OCI-LY3 (cell line): Measurements from ENCODE around the gene HIBCH.

Experiments used
- H2AFZ ChIP-seq: fragments of 200-600, 300-600 bp; shearing (Covaris generic); 2 replicates; pipeline ENCODE4 v1.6.0; 2014; ENCODE audit warnings: antibody characterized with exemption, low read depth, low read length
- H3K27ac ChIP-seq: fragments of 200-600, 300-600 bp; sonication (generic); 2 replicates; pipeline ENCODE4 v1.5.1; 2014; ENCODE audit warnings: mild to moderate bottlenecking, low read length, moderate library complexity, mixed read lengths
- H3K27me3 ChIP-seq: fragments of 200-600, 300-600 bp; sonication (generic); 2 replicates; pipeline ENCODE4 v1.6.1; 2014; ENCODE audit warnings: low read depth, low read length, mixed read lengths
- H3K36me3 ChIP-seq: fragments of 200-600, 300-600 bp; sonication (generic); replicated peaks from 2 replicates; pipeline ENCODE3; 2014; ENCODE audit warnings: low read depth, low read length, mixed read lengths
- H3K4me1 ChIP-seq: fragments of 300-600, 200-600 bp; sonication (generic); 2 replicates; pipeline ENCODE4 v1.6.1; 2014; ENCODE audit warnings: low read length, mixed read lengths
- H3K4me2 ChIP-seq: fragments of 200-600, 300-600 bp; sonication (generic); 2 replicates; pipeline ENCODE4 v1.6.1; 2014; ENCODE audit warnings: low read length, mixed read lengths
- H3K4me3 ChIP-seq: fragments of 300-600, 200-600 bp; sonication (generic); 2 replicates; pipeline ENCODE4 v1.5.1; 2014; ENCODE audit warnings: antibody characterized with exemption, mild to moderate bottlenecking, low read length, moderate library complexity
- H3K79me2 ChIP-seq: fragments of 300-600, 200-600 bp; shearing (Covaris generic); 2 replicates; pipeline ENCODE4 v1.6.1; 2014; ENCODE audit warnings: mild to moderate bottlenecking, low read length, mixed read lengths
- H3K9ac ChIP-seq: fragments of 300-600, 200-600 bp; shearing (Covaris generic); 2 replicates; pipeline ENCODE4 v1.6.0; 2014; ENCODE audit warnings: mild to moderate bottlenecking, low read length, moderate library complexity
- H3K9me3 ChIP-seq: fragments of 200-600, 300-600 bp; shearing (Covaris generic); 2 replicates; pipeline ENCODE4 v1.6.1; 2014; ENCODE audit warnings: low read length, mixed read lengths; ENCODE audit not compliant: insufficient read depth
- H4K20me1 ChIP-seq: fragments of 200-600, 300-600 bp; sonication (generic); 2 replicates; pipeline ENCODE4 v1.6.1; 2016; ENCODE audit warnings: low read length, mixed read lengths; ENCODE audit not compliant: insufficient read depth
- CTCF ChIP-seq: fragments of 200-600, 300-600 bp; sonication (generic); IDR thresholded peaks from 2 replicates; pipeline ENCODE4 v1.5.1; 2014; ENCODE audit warnings: antibody characterized with exemption, low read length, low read depth
- EZH2phosphoT487 ChIP-seq: fragments of 200-600 bp; shearing (Covaris generic); IDR thresholded peaks from 2 replicates; pipeline ENCODE4 v1.6.1; 2018; ENCODE audit warnings: antibody characterized with exemption, mixed run types, low read depth

Gene HIBCH

GRCh38 chr2:190205657-190206056, 114.0 kb downstream of the HIBCH start:
- H3K79me2 ChIP-seq, result no peaks in the 10 kb centered on the region

GRCh38 chr2:190202604-190203003, 117.0 kb downstream of the HIBCH start:
- no peaks in the 10 kb centered on the region for H4K20me1 ChIP-seq
- no peak overlapping the region for H2AFZ ChIP-seq
- 0 out of 2 replicates have a peak, but pooled peaks cover 5% of the 10 kb centered on the region for H3K4me1 ChIP-seq
- TF ChIP-seq EZH2phosphoT487, result no peak
- TF ChIP-seq CTCF, result no peak
- H3K36me3 ChIP-seq, result no peaks in the 10 kb centered on the region
- no peak overlapping the region for H3K27ac ChIP-seq
- H3K9ac ChIP-seq, result no peak overlapping the region
- H3K79me2 ChIP-seq, result no peaks in the 10 kb centered on the region
- H3K4me2 ChIP-seq, result no peak overlapping the region
- no peaks in the 10 kb centered on the region for H3K27me3 ChIP-seq
- H3K4me3 ChIP-seq, result no peak overlapping the region
- no peaks in the 10 kb centered on the region for H3K9me3 ChIP-seq

More at GRCh38 chr2:190205657-190206056, 114.0 kb downstream of the HIBCH start:
- Histone ChIP-seq H3K9me3 (no peaks in the 10 kb centered on the region), H3K9ac (no peak overlapping the region), H3K27me3 (no peaks in the 10 kb centered on the region), H3K4me1 (0 out of 2 replicates have a peak, but pooled peaks cover 5% of the 10 kb centered on the region), H3K27ac (no peak overlapping the region), H3K4me3 (no peak overlapping the region), H3K4me2 (no peak overlapping the region), H2AFZ (no peak overlapping the region), H4K20me1 (no peaks in the 10 kb centered on the region), H3K36me3 (no peaks in the 10 kb centered on the region)
- TF ChIP-seq EZH2phosphoT487 (no peak), CTCF (no peak)

GRCh38 chr2:190202018-190202417, 117.6 kb downstream of the HIBCH start:
- H3K4me1 ChIP-seq, result no peaks in the 10 kb centered on the region
- no peaks in the 10 kb centered on the region for H3K9me3 ChIP-seq
- no peaks in the 10 kb centered on the region for H3K27me3 ChIP-seq
- no peak overlapping the region for H2AFZ ChIP-seq
- no peak overlapping the region for H3K27ac ChIP-seq
- H3K4me3 ChIP-seq, result no peak overlapping the region
- H3K9ac ChIP-seq, result no peak overlapping the region
- H4K20me1 ChIP-seq, result no peaks in the 10 kb centered on the region
- no peak overlapping the region for H3K4me2 ChIP-seq
- no peaks in the 10 kb centered on the region for H3K36me3 ChIP-seq
- no peaks in the 10 kb centered on the region for H3K79me2 ChIP-seq
- TF ChIP-seq CTCF (no peak), EZH2phosphoT487 (no peak)

- no peak overlapping the region for H3K27ac ChIP-seq
- H2AFZ ChIP-seq, result no peak overlapping the region
- no peaks in the 10 kb centered on the region for H3K36me3 ChIP-seq
- no peak overlapping the region for H3K4me3 ChIP-seq
- no peaks in the 10 kb centered on the region for H4K20me1 ChIP-seq
- no peak overlapping the region for H3K9ac ChIP-seq
- no peak overlapping the region for H3K4me2 ChIP-seq
- no peaks in the 10 kb centered on the region for H3K79me2 ChIP-seq
- no peaks in the 10 kb centered on the region for H3K4me1 ChIP-seq
- H3K9me3 ChIP-seq, result no peaks in the 10 kb centered on the region
- TF ChIP-seq CTCF (no peak), EZH2phosphoT487 (no peak)
- H3K27me3 ChIP-seq, result no peaks in the 10 kb centered on the region
Observed at GRCh38 chr2:190200603-190201002, 119.0 kb downstream of the HIBCH start.
